ENCODE results near the gene TRMT112.

TRMT112 gene

DNA sequence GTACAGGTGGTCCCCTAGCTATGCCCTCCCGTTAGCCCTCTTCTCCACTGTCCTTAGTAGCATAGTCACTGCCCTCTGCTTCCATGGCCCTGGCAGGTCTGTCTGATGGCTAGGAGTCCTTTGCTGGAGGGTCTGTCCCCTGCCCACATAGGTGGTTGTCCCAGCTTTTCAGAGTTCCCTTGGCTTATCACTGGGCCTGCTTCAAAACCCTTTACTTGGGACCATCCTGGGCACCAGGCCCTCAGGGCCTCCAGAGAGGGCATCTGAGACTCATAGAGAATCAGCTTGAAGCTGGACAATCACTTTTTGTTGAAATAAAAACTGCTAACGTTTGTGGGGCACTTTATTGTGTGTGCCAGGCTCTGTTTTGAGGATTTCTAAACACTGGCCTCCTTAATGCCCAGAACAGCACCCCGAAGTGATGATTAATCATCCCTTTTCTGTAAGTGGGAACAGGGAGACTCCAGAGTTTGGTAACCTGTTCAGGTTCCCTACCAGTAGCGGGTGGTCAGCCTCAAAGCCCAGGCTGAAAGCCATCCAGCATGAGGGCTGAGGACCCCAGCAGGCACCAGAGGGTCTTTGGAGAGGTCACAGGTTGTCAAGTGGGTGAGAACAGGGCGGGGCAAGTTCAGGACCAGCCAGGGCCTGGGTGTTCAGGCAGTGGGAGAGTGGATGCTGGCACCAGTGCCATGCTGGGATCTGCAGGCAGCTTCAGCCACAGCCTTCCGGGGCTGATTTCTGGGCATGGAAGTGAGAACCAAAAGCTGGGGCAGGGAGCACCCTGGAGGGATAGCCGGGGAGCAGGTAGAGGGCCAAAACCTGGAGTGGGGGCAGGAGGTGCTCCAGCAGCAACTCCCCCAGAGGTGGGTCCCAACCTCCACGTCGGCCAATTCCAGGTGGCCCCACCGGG, 26.8 kb downstream of the TRMT112 start:
- DNase-seq, result no peak

DNA sequence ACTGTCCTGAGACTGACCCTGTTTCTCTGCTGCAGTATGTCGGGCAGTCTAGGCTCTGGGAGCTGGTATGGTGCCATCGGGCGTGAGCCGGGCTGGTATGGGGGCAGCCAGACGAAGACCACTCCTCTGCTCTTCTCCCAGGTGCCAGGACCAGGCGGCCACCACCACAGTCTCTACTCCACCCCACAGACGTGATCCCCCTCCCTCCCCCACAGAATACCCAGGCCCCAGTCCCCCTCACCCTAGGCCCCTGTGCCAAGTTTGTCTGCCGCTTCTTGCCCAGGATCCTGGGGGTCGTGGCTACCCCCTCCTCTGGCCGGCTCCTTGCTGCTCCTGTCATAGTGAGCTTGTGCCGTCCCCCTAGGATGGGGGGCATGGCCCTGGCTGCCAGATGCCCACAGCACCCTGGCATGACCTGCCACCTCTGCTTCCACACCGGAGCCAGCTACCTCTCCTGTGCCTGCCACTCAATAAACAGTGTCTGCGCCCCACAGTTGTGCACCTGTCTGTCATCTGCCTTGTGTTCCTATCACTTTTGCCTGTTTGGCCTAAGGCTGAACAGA, 28.3 kb downstream of the TRMT112 start:
- no peak for DNase-seq

DNA sequence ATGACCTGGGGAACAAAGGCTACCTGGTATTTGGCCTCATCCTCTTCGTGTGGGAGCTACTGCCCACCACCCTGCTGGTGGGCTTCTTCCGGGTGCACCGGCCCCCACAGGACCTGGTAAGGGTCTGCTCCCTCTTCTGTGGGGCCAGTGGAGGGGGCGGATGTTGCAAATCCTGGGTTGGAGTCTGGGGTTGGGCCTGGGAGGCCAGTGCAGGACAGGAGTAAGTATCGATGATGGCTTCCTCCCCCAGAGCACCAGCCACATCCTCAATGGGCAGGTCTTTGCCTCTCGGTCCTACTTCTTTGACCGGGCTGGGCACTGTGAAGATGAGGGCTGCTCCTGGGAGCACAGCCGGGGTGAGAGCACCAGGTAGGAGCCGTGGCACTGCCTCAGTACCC, 29.0 kb downstream of the TRMT112 start:
- no peak for DNase-seq

DNA sequence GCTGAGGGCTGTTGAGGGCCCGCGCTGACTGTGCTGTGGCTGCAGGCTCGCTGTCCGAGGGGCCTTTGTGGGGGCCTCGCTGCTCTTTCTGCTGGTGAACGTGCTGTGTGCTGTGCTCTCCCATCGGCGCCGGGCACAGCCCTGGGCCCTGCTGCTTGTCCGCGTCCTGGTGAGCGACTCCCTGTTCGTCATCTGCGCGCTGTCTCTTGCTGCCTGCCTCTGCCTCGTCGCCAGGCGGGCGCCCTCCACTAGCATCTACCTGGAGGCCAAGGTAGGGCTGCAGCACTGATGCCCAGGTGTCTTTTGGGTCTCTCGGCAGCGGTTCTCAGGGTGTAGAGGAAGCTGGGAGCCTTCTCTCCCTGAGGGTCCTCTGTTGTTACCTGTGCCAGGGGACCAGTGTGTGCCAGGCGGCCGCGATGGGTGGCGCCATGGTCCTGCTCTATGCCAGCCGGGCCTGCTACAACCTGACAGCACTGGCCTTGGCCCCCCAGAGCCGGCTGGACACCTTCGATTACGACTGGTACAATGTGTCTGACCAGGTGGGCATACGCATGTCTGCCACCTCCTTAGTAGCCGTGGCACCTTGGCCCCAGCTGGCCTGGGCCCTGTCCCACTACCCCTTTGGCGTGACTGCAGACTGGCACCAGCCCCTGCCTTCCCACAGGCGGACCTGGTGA, 29.5 kb downstream of the TRMT112 start:
- no peak for DNase-seq

DNA sequence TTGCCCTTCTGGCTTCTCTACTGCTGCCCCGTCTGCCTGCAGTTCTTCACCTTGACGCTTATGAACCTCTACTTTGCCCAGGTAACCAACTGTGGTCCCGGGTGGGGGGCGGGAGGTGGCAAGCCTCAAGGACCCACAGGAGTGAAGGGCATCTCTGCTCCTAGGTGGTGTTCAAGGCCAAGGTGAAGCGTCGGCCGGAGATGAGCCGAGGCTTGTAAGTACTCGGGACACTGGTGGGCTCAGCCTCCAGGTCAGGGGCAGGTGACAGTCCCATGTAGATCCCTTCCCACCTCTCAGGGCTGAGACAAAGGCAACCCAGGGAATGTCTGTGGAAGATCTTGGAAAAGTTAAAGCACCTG, 30.6 kb downstream of the TRMT112 start:
- DNase-seq, result no peak

DNA sequence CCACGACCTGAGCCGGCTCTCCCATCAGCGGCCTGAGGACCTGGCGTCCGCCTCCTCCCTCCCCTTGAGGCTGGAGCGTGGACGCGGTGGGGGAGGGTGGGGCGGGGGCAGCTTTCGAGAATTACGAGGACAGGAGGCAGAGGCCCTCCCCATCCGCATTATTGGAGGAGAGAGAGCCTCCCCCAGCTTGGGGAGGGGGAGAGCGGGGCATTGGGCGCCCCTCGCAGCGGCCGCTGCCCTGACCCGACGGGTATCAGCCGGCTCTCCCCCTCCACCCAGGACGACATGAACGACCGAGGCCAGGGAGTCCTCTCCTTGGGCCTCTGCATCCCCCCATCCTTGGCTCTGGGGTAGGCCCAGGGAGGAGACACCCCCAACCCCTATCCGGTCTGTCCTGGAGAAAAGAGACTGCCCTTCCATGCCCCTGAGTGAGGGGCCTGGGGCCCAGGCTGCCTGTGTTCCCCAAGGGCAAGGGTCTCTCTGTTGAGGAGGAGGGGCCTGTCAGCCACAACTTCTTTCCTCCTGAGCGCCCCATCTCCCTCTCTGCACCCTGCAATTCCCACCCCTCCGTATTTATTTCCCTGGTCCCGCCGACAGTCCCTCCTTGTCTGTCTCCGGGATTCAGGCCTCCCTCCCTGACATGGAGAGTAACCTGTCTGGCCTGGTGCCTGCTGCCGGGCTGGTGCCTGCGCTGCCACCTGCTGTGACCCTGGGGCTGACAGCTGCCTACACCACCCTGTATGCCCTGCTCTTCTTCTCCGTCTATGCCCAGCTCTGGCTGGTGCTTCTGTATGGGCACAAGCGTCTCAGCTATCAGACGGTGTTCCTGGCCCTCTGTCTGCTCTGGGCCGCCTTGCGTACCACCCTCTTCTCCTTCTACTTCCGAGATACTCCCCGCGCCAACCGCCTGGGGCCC, 31.2 kb downstream of the TRMT112 start:
- peak; percentile 38 for DNase-seq

DNA sequence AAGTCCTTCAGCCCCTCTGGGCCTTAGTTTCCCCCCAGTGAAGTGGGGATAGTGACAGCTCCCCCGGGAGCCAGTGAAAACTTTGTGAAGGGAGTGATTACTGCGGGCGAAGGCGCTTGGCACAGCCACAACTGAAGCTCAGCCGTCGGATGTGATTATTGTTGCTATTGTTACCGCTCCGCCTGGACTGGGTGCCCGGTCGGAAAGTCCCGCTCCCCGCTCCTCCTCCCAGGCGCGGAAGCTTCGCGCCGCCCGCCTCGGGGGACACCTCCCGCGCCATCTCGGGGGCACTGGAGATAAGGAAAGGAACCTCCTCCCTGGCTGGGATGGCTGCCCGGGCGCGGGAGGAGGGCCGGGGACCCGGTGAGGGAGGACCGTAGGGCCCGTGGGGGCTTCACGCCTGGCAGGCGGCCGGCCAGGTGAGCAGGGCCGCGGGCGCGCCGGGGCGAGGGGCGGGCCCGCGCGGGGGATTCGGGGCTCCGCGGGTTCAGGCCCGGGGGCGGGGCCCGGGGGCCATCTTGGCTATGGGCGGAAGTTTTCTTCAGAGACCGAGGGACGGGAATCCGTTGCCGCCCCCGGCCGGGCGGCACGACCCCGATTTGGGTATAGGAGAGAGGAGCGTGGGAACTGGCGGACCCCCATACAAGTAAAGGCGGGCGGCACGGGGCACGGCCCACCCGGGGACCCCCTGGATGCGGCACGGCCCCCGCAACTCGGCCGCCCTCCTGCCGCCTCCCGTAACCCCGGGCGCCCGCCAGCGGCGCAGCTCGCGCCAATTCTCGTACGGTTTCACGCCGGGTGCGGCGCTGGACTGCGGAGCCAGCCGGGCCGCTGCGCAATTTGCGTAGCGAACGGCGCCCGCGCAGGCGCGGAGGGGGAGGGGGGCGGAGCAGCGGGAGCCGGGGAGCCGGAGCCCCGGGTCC, 32.1 kb downstream of the TRMT112 start, which contains the start of gene GPR137:
Gene GPR137 (plus strand): TSS at position 887 of the 923 bp plus-strand sequence. CDS start 677 bp downstream, outside the sequence.
- peak; percentile 93 for DNase-seq

DNA sequence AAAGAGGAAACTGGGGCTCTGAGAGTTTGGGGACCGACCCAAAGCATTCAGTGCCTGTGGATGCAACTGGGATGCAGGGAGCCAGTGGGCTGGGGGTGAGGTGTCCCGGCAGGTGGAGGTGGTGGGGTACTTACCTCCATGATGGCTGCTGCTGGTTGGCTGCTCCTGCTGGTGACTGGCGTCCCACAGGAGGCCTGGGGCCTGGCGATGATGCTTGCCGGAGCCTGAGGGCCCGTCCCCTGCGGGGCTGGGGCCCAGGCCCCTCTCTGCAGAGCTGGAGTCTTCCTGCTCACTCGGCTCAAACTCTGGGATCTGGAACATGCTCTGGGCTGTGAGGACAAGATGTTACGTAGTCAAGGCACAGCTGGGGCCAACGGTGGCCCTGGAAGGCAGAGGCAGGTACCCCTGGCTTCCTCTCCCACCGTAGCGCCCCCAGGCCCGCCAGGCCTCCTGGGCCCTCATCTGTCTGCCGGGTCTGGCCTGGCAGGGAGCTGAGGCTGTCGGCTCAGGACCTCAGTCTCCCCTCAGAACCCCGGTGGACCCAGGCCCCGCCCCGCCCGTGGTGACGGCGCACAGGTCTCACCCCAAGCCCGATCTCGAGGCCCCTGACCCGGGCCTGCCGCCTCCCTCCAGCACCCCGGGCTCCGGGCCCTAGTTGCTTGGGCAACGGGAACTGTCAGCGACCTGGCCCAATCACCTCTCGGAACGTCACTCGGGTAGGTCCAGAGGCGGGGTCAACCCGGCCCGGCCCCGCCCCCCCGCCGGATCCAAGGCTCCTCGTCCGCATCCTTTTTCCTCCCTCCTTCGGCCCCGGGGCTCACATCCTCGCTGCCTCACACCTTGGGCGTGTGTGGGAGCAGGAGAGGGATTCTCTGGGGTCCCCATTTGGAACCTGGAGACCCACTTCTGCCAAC, 33.1 kb downstream of the TRMT112 start, which contains the start of gene BAD:
Gene BAD (minus strand): TSS at position 618 of the 914 bp plus-strand sequence. CDS start 297 bp downstream, at position 321.
- peak; percentile 96 for DNase-seq

DNA sequence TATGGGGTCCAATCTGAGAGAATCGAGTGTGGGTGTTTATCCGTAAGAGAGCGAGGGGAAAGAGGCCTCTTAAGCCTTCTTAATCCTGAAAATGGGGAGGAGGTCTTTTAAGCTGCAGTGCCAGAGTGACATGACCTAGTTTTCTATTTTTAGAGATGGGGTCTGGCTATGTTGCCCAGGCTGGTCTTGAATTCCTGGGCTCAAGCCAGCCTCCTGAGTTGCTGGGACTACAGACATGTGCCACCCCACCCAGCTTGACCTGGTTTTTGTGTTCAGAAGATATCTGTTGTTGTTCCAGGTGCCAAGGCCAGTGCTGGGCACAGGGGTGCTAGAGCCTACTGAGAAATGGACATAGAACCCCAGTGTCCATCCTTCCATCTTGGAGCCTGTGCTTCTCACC, 34.3 kb downstream of the TRMT112 start:
- no peak for DNase-seq

DNA sequence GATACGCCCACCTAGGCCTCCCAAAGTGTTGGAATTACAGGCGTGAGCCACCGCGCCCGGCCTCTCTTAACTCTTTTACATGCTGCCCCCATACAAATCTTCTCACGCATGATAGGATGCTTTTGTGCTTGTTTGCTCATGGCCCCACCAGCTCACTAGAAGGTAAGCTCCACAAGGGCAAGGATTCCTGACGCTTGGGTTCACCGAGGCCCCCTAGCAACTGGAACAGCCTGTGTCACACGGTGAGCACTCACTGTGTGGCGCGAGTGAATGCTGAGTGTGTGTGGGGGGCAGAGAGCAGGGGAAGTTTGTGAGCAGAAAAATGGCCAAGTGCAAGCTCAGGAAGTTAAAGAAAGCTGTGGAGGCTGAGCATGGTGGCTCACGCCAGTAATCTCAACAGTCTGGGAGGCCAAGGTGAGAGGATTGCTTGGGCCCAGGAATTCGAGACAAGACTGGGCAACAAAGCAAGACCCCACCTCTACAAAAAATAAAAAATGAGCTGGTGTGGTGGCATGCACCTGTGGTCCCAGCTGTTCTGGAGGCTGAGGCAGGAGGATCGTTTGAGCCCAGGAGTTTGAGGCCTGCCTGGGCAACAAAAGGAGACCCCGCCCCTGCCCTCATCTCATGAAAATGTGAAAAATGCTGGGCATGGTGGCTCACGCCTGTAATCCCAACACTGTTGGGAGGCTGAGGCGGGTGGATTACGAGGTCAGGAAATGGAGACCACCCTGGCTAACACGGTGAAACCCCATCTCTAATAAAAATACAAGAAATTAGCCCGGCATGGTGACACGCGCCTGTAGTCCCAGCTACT, 35.2 kb downstream of the TRMT112 start:
- no peak for DNase-seq

DNA sequence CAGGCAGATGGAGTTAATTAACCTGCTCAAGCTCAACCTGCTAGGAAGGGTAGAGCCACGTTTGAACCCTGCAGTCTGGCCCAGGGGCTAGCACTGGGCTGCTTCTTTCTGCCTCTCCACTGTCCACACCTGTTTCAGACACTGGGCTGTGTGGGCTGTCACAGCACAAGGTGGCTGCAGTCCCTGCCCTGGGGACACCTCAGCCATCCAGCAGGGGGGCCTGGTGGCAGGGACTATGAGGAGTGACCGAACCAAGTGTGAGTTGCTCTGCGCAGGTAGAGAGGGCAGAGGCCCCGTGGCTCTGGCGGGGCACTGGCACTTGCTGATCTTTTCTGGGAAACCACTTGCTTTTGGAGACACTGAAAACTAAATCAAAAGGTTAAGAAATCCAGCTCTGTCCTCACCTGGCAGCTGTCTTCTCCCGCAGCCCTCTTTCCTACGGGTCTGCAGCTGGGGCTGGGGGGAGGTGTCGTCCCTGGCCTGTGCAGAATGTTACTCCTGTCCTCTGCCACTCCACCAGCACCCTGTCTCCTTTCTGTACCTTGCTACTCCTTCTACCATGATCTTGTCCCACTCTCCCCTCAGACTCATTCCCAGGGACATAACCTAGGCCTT, 38.7 kb downstream of the TRMT112 start:
- no peak for DNase-seq

DNA sequence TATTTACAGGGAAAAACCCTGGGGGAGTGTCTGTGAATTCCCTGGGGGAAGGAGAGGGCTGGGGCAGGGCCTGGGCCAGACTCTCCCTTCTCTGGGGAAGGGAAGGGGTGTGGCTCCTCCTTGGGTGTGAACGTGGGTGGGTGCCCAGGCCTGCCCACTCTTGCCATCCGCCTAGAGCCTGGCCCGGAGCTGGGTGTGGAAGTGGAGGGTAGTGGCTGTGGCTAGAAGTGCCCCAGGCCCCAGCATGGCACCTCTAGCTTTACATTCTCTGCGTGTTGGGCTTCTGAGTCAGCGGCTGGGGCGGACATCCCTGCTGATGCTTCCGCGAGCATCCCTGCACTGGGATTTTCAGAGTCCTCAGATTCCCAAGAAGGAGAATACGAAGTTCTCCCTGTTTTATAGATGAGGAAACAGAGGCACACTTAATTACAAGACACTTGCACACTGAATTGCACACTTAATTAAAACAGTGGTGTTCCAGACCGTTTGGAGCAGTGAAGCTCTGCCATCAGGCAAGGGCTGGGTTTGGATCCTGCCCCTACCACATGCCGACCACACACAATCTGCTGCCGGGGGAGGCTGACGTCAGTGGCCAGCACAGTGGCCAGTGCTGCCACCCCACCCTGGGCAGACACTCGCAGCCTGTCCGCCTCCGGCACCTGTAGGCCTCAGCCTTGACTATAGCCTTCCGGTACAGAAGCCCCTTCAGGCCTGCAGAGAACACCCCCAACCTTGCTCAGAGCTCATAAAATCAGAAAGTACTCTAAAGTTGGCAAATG, 40.5 kb downstream of the TRMT112 start:
- no peak for DNase-seq

DNA sequence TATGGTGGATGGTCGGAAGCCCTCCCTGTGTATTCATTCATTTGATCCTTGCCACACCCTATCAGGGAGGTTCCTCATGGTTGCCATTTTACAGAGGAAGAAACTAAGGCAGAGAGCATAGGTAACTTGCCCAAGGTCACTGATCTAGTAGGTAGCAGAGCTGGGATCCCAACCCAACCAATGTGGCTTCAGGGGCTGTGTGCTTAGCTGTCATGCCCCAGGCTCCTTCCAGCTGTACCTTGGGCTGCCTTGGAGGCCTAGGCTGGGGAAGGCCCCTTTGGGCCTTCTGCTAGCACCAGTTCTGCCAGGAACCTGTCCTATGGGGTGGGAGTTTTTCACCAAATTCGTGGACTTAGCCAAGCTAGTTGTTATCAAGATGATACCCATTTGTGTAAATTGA, 41.5 kb downstream of the TRMT112 start:
- DNase-seq, result no peak

DNA sequence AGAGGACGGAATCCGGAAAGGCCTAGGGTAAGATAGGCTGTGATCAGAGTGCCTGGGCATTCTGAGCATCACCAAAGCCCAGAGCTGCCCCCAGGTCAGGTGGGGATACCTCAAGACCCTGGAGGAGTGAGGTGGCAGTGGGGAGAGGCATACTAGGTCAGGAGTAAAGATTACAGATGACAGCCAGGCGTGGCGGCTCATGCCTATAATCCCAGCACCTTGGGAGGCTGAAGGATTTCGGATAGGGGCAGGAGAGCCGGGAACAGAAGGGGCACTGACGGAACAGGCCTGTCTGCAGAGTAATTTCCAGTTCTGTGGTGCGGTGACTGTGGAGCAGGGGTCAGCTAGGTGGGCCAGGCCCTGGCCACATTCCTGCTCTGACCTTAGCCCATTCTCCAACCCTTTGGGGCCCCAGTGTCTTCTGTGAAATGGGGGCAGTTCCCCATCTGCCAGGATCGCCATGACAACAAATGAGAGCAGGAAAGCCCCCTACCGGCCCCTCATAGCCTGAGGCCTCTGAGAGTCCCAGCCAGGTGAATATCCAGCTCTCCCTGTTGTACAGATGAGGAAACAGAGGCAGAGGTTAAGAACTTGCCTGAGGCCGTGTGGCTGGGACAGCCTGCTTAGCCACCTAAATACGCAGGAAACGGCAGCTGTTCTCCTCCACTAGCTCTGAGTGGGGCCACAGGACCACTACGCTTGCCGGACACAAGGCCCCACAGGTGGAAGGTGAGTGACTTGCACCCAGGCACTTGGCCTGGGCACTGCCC, 42.1 kb downstream of the TRMT112 start:
- DNase-seq, result no peak

DNA sequence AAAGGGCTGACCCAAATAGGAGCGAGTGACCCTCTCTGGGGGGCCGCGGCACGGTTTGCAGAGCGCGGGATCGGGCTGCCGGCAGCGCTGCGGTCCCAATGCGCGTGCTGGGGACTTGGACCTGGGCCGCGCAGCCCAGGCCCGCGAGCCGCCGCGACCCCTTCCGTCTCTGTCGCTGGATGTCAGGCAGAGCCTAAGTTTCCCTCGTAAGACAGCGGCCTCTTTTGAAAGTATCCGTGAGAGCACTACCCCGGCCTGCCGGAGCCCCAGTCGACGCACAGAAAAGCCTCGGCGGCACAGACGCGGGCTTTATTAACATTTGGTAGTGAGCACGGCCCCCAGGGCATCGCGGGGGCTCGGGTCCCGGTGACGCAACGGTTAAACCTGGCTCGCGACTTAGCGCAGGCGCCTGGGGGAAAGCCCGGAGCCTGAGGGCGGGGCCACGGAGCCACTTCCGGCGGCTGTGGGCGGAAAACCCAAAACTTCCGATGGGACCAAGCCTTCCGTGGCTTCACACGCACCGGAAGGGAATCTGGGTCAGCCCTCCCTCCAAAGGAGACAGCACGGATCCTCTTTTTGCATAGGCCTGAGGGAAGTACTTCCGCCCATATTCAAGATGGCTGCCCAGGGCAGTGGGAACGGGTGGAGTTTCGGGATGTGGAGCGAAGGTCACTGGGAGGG, 47.7 kb downstream of the TRMT112 start:
- DNase-seq, result peak; percentile 98

DNA sequence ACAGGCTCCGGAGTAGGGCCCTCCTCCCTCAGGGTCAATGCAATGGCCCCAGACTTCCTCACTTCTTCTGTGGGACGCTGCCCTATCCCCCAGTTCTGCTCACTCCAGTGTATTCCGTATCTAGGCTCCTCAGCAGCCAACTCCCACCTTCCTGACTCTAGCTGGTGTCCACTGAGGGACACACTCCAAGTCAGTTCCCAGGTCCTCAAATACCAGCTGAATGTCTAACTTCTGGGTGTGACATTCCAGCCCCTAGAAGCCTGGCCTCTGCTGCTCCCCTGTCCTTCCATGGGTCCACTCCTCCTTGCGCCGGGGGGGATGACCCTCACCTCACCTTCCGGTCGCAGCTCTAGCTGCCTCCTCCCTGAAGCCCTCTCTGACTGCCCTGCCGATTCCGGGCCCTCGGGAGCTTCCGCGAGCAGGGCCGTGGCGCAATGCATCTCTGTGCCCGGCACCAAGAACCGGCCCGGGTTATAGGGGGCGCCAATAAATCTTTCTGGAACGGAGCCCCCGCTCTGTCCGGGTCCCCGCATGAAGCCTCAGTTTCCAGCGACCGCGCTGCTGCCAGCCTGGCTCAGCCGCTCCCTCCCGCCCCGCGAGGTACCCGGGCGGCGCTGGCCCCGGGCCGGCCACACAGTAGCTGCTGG, 48.3 kb downstream of the TRMT112 start:
- DNase-seq, result peak; percentile 42

Measured in CD4-positive, alpha-beta T cell treated with Interleukin-17A for 1 hour (primary cell).